ENCODE measurements around the gene RPH3AL. TPM values are rescaled to one million over a fixed set of nuclear protein-coding genes. Genes with fewer than 3 reads are reported as not detected.
A peak's percentile ranks its signal among the peaks of the same experiment; 100 is the strongest.
"Not testable (repeated sequence)": the region's sequence is repeated elsewhere in the genome, so short reads cannot be mapped to it uniquely, and the experiment has no call there.

Gene RPH3AL
- total and polyA plus RNA-seq, 3 donors from 2014 or later: 4.4 to 13.5 (median 6.5) TPM

GRCh38 chr17:202501-202951 is 150.1 kb downstream of the RPH3AL start:
- Histone ChIP-seq H3K27me3 (no peaks in the 10 kb centered on the region), H3K4me1 (peaks cover 8% of the 10 kb centered on the region), H3K4me3 (no peak overlapping the region), H3K36me3 (ENCODE audit: low read depth, missing control alignments) (no peaks in the 10 kb centered on the region), H3K27ac (no peak overlapping the region), H3K9me3 (no peaks in the 10 kb centered on the region)
- 79 to 87% methylated on average over 14 to 23 of the region's 23 CpGs for WGBS, 2 donors
- intact Hi-C loops (cut with DNase I; ENCODE audit: low total_unique reads): no loop called here
- TF ChIP-seq, protein P1, sequence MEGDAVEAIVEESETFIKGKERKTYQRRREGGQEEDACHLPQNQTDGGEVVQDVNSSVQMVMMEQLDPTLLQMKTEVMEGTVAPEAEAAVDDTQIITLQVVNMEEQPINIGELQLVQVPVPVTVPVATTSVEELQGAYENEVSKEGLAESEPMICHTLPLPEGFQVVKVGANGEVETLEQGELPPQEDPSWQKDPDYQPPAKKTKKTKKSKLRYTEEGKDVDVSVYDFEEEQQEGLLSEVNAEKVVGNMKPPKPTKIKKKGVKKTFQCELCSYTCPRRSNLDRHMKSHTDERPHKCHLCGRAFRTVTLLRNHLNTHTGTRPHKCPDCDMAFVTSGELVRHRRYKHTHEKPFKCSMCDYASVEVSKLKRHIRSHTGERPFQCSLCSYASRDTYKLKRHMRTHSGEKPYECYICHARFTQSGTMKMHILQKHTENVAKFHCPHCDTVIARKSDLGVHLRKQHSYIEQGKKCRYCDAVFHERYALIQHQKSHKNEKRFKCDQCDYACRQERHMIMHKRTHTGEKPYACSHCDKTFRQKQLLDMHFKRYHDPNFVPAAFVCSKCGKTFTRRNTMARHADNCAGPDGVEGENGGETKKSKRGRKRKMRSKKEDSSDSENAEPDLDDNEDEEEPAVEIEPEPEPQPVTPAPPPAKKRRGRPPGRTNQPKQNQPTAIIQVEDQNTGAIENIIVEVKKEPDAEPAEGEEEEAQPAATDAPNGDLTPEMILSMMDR (IDR thresholded peaks at IDR 0.05): no peak
- no peak for TF ChIP-seq POLR2A (IDR thresholded peaks at IDR 0.05)
- no peak for DNase-seq

DNA sequence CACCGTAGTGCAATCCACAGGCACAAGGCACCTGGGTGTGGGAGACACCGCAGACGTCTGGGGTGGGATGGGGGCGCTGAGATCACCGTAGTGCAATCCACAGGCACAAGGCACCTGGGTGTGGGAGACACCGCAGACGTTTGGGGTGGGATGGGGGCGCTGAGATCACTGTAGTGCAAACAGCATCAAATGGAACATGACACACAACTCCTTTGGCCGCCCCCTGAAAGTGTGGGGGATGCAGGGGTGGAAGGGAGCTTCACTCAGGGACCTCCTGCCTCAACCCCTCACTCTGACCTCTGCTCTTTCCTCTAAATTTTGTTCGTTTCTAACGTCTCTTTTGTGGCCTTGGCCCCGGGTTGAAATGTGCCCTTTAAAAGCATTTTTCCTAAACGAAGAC is 150.9 kb downstream of the RPH3AL start:
- intact Hi-C loops (cut with DNase I; ENCODE audit: low total_unique reads): not testable (repeated sequence)

DNA sequence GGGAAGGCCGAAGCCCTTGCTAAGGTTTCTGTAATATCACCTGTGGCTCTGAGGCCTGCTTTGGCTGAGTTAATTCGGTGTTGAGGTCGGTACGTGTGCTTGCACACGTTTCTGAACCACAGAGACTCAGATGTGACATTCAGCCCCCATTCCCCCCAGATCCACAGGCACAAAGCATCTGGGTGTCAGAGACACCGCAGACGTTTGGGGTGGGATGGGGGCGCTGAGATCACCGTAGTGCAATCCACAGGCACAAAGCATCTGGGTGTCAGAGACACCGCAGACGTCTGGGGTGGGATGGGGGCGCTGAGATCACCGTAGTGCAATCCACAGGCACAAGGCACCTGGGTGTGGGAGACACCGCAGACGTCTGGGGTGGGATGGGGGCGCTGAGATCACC is 151.3 kb downstream of the RPH3AL start:
- H3K9me3 ChIP-seq; intact Hi-C loops (cut with DNase I; ENCODE audit: low total_unique reads); H3K4me1 ChIP-seq; H3K27me3 ChIP-seq; H3K36me3 ChIP-seq (ENCODE audit: low read depth, missing control alignments); DNase-seq; H3K27ac ChIP-seq; H3K4me3 ChIP-seq: not testable (repeated sequence)
- 71 to 95% methylated on average over 1 to 13 of the region's 16 CpGs for WGBS, 2 donors

More for the DNA sequence above, 150.9 kb downstream of the RPH3AL start:
- H3K9me3 ChIP-seq; H3K4me3 ChIP-seq; DNase-seq; H3K27ac ChIP-seq; H3K27me3 ChIP-seq; H3K36me3 ChIP-seq (ENCODE audit: low read depth, missing control alignments); H3K4me1 ChIP-seq: not testable (repeated sequence)
- 56 to 60% methylated on average over 5 to 9 of the region's 13 CpGs for WGBS, 2 donors

DNA sequence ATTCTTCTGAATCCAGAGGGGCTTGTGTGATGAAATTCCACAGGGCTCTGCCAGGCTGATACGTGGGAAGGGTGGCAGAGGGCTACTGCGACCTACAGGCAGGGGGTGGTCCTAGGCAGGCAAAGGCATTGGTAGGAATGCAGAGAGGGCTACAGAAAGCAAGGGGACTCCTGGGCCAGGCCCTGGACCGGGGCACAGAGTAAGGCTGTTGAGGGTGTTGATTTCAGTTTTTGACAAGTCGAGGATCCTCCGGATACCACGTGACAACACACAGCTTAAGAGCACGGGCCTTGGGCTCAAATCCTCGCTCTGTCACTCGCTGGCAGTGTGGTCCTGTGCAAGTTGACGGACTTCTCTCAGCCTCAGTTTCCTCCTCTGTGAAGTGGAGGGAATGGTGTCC is 152.0 kb downstream of the RPH3AL start:
- DNase-seq: no peak
- H3K9me3 ChIP-seq: no peaks in the 10 kb centered on the region
- no peak overlapping the region for H3K4me3 ChIP-seq
- H3K36me3 ChIP-seq (ENCODE audit: low read depth, missing control alignments): no peaks in the 10 kb centered on the region
- TF ChIP-seq POLR2A (IDR thresholded peaks at IDR 0.05): no peak
- TF ChIP-seq, protein P1 (IDR thresholded peaks at IDR 0.05): no peak
- intact Hi-C loops (cut with DNase I; ENCODE audit: low total_unique reads): no loop called here
- WGBS, 2 donors: 79 to 90% methylated on average over 10 of the region's 10 CpGs
- H3K4me1 ChIP-seq: peaks cover 8% of the 10 kb centered on the region
- no peaks in the 10 kb centered on the region for H3K27me3 ChIP-seq
- no peak overlapping the region for H3K27ac ChIP-seq

GRCh38 chr17:199806-200545 is 152.6 kb downstream of the RPH3AL start:
- H3K9me3 ChIP-seq: no peaks in the 10 kb centered on the region
- no peaks in the 10 kb centered on the region for H3K27me3 ChIP-seq
- WGBS, 2 donors: 34 to 55% methylated on average over 14 of the region's 14 CpGs
- intact Hi-C loops (cut with DNase I; ENCODE audit: low total_unique reads): no loop called here
- no peaks in the 10 kb centered on the region for H3K36me3 ChIP-seq (ENCODE audit: low read depth, missing control alignments)
- no peak for DNase-seq
- no peak overlapping the region for H3K27ac ChIP-seq
- no peak overlapping the region for H3K4me3 ChIP-seq
- TF ChIP-seq POLR2A (IDR thresholded peaks at IDR 0.05): no peak
- TF ChIP-seq, protein P1 (IDR thresholded peaks at IDR 0.05): no peak
- H3K4me1 ChIP-seq: peaks cover 8% of the 10 kb centered on the region

DNA sequence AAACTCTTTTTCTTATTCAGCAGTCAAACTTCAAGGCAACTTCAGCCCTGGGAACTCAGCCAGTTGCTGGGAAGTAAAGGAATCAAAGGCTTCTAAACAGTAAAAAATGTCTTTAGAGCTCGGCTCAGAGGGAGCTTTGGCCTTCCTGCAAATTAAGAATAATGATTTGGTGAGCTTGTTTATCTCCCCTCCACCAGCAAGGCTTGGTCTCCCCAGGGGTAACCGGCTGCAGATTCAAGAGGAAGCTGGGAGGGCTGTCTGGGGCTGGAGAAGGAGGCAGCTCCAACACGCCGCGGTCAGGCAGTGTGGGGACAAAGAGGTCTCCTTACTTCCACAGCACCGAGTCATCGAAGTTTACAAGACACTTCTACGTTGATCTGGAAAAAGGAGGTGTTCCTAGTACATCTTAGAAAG is 153.4 kb downstream of the RPH3AL start:
- peak; percentile 44 for DNase-seq
- TF ChIP-seq, protein P1 (IDR thresholded peaks at IDR 0.05): no peak
- no peak for TF ChIP-seq POLR2A (IDR thresholded peaks at IDR 0.05)
- intact Hi-C loops (cut with DNase I; ENCODE audit: low total_unique reads): no loop called here
- WGBS, 2 donors: 19 to 21% methylated on average over 8 of the region's 8 CpGs
- Histone ChIP-seq H3K27ac (no peak overlapping the region), H3K27me3 (no peaks in the 10 kb centered on the region), H3K4me1 (peaks cover 12% of the 10 kb centered on the region), H3K36me3 (ENCODE audit: low read depth, missing control alignments) (no peaks in the 10 kb centered on the region), H3K9me3 (no peaks in the 10 kb centered on the region), H3K4me3 (no peak overlapping the region)

DNA sequence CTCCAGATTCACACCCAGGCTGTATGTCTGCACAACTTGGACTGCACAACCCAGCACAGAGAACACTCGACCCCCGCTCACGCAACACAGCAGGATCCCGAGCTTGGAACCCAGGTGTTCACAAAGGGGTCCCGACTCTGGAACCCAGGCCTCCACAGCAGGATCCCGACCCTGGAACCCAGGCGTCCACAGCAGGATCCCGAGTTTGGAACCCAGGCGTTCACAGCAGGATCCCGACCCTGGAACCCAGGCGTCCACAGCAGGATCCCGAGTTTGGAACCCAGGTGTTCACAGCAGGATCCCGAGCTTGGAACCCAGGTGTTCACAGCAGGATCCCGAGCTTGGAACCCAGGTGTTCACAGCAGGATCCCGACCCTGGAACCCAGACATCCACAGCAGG is 154.4 kb downstream of the RPH3AL start:
- H3K27ac ChIP-seq; H3K36me3 ChIP-seq (ENCODE audit: low read depth, missing control alignments); H3K9me3 ChIP-seq; DNase-seq; H3K4me3 ChIP-seq; H3K27me3 ChIP-seq; intact Hi-C loops (cut with DNase I; ENCODE audit: low total_unique reads): not testable (repeated sequence)
- WGBS, 2 donors: 83 to 92% methylated on average over 10 to 15 of the region's 15 CpGs
- peaks cover 12% of the 10 kb centered on the region for H3K4me1 ChIP-seq

Measured in testis (tissue), 3 donors.